Kidney glomerular epithelial cell (primary cell): ENCODE data around the gene TIMP1.
"Not testable (repeated sequence)": the region's sequence is repeated elsewhere in the genome, so short reads cannot be mapped to it uniquely, and the experiment has no call there.

ENCODE experiments used
- DNase-seq: peaks from one replicate; lab custom pipeline; 2025; lab: John Stamatoyannopoulos, UW

The TIMP1 gene

DNA sequence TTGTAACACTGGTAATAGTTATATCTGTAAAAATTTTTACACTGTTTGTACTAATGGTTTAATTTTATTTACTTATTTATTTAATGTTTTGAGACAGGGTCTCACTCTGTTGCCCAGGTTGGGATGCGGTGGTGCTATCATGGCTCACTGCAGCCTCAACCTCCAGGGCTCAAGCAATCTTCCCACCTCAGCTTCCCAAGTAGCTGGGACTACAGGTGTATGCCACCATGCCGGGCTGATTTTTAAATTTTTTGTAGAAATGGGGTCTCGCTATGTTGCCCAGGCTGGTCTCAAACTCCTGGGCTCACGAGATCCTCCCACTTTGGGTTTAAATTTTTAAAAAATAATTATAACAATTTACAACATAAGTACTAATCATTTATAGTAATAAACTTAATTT, 20.9 kb downstream of the TIMP1 start:
- DNase-seq, result not testable (repeated sequence)

DNA sequence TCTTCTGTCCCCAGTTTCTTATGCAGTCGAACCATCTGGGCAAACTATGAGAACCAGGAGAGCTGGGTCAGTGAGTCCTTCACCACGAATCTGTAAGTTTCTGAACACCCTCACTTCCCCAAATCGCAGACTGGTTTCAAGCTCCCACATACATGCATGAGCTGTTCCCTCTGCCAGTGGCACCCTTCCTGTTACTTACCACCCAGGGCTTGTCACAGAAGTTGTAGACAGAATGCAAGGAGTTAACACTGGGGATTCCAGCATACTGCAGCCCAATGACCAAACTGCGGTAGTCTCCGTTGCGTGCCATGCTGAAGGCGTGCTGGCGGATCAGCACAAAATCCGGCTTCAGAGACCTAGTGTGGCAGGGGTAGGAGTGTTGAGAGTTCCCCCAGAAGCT, 22.8 kb downstream of the TIMP1 start:
- DNase-seq, result no peak

DNA sequence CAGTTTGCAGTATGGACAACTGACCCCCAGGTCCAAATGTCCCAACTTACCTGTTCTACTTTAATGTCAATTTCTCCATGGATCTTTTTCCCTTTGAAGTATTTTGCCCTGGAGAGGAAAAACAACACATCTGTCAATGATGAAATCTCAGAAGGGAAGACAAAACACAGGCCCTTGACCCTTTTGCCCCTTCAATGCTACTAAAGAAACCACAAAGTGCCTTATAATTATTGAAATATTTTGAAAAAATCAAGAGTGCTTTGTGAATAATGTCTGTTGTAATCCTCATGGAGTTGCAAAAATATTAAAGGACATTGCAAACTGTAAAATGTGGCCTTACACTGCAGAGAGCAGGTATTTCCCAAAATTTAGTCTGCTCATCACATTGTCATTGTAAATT, 24.9 kb downstream of the TIMP1 start:
- no peak for DNase-seq

DNA sequence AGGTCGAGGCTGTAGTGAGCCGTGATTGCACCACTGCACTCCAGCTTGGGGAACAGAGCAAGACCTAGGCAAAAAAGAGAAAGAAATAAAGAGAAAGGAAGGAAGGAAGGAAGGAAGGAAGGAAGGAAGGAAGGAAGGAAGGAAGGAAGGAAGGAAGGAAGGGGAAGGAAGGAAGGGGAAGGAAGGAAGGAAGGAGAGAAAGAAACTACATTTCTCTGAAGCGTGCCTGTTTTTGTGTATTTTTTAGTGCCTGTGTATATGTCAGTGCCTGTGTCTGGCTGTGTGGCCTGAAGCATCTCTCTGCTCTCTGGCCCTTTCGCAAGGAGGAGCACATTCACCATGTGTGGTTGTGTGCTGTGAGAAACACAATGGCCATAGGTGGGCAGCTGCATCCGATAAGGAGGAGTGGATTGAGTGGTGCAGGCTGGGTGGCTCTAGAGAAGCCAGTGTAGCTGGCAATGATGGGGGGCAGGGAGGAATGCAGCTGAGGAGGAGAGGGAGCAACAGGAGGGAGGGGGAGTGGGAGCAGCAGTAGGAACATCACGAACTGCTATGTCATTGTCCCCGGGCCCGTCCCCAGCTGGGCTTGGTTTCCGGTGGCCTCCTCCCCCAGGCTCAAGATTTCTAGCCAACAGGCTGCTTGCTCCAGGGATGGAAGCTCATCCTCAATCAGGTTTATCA, 26.0 kb downstream of the TIMP1 start:
- DNase-seq, result no peak

DNA sequence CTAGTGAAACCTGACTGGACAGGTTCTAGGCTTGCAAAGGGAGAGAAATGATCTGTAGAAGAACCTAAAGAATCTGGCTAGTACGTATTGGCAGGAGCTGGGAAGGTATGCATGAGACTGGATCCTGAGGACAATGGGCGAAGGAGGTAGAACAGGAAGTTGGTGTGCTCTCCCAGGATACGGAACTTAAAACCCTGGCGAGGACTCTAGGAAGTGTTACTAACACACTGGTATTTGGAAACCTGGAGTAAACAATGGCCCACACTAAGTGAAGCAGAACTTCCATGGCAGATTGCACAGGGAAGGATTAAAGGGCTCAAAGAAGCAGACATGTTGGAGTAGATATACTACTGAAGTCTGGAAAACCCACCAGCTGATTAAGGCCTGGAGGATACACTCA, 28.3 kb downstream of the TIMP1 start:
- DNase-seq, result no peak

DNA sequence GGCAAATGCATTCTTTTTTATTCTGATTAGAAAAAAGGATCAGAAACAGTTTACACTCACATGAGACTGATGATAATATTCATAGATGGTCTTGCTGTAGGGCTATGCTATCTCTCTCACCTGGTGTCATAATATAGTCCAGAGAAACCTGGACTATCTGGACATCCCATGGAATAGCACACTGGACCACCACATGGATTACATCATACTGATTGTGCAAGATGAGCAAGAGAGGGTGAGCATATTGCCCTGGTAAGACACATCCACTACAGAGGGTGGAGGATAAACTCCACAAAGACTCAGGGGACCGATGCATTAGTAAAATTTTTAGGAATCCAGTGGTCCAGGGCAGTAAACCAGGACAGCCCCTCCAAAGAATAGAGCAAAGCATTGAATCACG, 29.3 kb downstream of the TIMP1 start:
- DNase-seq, result no peak

DNA sequence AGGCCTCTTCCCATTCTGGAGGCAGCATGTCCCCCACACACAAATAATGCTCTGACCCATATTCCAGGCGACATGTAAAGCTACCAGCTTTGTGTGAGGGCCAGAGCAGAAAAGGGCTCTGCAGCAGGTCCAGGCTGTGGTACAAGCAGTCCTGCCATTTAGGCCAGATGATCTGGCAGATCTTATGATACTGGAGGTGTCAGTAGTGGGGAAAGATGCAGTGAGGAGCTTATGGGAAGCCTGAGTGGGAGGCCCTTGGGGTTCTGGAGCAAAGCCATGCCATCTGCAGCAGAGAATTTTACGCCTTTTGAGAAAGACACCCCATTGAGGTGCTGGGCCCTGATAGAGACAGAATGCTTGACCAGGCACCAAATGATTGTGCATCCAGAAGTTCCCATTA, 29.7 kb downstream of the TIMP1 start:
- no peak for DNase-seq

DNA sequence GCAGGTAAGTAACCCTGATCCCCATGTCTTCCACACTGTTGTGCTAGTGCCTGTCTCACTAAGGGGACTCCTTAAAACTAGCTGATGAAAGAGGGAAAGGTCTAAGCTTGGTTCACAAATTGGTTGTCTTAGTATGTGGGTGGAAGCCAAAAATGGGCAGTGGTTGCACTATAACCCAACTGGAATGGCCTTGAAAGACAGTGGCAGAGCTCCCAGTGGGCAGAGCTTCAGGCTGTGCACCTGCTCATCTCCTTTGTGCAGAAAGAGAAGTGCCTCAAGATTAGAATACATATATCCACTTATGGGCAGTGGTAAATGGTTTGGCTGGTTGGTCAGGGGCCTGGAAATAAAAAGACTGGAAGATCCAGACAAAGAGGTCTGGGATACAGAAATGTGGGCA, 30.2 kb downstream of the TIMP1 start:
- DNase-seq, result no peak

DNA sequence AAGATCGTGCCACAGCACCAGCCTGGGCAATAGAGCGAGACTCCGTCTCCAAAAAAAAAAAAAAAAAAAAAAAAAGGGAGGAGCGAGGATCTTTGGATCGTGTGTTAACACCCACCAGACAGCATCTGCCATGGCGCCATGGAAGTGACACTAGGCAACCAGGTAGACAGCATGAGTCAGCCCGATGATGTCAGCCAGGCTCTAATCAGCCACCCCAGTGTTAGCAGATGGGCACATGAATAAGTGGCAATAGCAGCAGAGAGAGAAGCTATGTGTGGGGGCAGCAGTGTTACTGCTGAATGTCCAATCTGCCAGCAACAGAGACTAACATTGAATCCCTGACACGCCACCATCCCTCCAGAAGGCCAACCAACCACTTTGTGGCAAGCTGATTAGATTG, 30.8 kb downstream of the TIMP1 start:
- DNase-seq, result no peak

DNA sequence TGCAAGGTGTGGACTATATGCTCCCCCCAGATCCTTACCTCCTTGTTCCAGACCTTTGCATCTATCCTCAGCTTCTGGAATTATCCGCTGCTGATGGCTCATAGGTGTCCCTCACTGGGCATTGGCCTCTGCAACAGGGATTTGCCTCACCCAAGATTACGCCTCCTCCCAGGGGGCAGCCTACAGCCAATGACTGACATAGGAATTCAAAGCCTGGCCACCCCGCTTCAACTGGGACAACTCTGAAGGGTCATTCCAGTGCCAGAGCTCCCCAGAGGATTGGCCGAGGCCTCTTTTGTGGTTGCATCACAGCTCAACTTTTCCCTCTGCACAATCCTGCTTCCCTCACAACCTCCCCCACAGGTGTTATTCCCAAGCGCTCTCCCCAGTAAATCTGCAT, 32.4 kb downstream of the TIMP1 start:
- no peak for DNase-seq

DNA sequence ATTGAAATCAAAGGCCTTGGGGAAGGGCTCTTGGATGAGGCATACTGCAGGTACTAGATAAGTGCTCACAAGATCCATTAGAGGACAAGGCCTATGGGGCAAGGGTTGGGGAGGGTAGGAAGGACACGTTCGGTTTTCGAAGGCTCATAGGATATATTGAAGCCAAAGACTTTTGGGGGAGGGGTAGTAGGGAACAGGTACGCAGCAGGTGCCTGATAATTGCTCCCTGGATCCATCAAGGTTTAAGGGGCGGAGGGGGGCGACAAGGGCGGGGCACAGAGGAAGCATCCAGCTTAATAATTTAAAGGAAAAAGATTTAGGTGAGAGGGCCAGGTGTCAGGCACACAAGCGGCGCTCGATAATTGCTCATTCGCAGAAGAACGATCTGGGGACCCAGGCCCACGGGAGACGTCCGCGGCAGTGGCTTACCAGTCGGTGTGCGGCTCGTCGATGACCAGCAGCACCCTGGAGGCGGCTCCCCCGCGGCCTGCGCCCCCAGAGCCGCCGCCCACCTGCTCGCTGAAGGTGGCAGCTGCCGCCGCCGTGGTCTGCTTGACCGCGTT, 36.8 kb downstream of the TIMP1 start:
- DNase-seq, result no peak

DNA sequence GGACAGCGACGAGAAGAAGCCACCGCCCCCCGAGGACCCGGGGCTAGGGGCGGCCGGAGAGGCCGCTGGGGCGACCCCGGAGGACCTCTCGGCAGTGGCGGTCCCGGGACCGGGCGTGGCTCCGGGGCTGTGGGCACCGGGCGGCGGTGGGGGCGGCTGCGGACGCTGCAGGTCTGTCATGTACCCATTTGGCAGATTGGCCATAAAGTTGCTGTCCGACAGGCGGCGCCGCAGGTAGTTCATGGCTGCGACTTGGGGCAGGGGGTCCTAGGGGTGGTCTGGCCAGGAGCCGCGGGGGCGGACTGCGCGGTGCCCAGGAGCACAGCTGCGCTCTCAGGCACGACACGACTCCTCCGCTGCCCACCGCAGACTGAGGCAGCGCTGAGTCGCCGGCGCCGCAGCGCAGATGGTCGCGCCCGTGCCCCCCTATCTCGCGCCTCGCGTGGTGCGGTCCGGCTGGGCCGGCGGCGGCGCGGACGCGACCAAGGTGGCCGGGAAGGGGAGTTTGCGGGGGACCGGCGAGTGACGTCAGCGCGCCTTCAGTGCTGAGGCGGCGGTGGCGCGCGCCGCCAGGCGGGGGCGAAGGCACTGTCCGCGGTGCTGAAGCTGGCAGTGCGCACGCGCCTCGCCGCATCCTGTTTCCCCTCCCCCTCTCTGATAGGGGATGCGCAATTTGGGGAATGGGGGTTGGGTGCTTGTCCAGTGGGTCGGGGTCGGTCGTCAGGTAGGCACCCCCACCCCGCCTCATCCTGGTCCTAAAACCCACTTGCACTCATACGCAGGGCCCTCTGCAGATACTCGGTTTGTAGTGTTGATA, 37.5 kb downstream of the TIMP1 start, which contains the start of gene SYN1:
TSS of gene SYN1 (minus strand) at position 372 of the 817 bp plus-strand sequence. CDS start at position 243, 129 bp downstream.
- peak; percentile 37 for DNase-seq

DNA sequence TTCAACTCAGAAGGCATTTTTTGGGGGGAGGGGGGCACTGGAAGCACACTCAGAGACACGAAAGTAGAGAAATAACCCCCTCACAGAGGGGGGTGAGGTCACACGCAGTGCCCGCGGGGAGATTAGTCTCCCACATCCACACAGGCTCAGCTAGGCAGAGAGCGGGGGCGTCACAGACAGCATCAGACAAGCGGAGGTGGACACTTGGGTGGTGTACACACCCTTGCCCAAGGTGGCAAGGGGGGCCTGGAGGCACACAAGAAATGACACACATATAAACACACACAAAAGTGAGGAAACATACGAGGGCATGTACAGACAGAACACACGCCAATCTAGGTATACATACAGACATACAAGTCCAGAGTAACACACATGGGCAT, 38.1 kb downstream of the TIMP1 start:
- DNase-seq, result no peak

DNA sequence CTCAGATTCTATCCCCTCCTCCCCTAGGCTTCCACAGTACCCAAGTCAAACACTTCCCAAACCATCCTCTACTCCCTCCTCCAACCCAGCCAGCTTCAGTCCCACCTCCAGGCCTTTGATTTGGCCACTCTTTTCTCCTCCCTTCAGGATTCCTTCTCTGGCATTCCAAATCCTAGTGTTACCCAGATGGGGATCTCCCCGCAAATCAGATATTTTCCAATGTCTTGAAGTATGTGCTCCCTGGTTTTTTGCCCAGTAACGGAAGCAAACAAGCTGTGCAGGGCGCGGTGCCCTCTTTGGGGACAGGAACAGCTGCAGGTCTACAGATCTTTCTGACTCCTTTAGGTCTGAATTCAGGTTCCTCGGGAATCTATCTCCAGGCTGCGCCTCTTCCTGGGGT, 39.6 kb downstream of the TIMP1 start:
- DNase-seq, result no peak

DNA sequence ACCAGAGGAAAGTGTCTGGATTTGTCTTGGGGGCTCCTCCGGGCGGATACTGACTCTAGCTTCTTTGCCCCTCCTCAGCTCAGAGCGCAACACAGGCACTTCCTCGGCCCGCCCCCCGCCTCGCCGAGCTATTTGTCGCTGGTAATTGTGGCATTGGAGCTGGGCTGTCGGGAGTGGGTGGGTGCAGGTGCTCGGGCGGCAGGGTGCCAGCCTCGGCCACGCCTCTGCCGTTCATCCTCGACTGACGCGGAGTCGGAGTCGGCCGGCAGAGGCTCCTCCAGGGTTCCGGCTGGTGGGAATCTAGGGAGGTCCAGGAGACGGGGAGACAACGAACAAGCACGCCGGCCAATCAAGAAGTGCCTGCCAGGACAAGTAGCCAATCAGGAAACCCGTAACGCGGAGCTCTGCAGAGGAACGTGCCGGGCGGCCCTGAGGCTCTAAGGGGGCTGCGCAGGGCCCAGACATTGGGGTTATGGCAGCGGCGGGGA, 41.3 kb downstream of the TIMP1 start:
- peak; percentile 22 for DNase-seq

DNA sequence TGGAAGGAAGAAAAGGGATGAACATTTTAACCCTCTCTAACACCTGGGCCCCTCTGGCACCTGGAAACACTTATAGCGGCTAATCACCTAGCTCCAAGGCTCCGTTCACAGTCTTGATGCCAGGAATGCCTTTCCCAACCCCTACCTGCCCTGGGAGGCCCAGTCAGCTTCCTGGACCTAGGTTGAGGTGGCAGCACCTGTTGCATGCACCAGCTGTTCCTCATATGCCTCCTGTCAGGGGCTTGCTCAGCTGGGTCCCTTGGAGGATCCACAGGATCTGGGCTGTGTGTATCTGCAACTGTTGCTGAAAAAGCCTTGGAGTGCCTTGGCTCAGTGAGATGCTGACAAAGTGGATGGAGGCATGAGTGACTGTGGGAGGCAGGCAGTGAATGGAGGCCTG, 43.1 kb downstream of the TIMP1 start:
- no peak for DNase-seq

DNA sequence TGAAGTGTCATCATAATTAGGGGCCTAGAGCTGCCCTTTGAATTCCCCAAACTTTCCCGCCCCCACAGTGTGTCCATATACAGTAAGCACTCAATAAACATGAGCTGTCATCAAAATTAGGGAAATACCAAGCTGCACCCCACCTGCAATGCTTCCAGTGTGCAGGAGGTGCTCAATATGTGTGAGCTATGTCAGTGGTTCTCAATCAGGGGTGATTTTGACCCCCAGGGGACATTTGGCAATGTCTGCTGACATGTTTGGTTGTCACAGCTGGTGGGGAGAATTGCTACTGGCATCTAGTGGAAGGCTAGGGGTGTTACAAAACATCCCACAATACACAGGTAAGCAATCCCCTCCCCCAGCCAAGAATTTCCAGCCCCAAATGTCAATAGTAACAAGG, 46.7 kb downstream of the TIMP1 start:
- DNase-seq, result no peak

DNA sequence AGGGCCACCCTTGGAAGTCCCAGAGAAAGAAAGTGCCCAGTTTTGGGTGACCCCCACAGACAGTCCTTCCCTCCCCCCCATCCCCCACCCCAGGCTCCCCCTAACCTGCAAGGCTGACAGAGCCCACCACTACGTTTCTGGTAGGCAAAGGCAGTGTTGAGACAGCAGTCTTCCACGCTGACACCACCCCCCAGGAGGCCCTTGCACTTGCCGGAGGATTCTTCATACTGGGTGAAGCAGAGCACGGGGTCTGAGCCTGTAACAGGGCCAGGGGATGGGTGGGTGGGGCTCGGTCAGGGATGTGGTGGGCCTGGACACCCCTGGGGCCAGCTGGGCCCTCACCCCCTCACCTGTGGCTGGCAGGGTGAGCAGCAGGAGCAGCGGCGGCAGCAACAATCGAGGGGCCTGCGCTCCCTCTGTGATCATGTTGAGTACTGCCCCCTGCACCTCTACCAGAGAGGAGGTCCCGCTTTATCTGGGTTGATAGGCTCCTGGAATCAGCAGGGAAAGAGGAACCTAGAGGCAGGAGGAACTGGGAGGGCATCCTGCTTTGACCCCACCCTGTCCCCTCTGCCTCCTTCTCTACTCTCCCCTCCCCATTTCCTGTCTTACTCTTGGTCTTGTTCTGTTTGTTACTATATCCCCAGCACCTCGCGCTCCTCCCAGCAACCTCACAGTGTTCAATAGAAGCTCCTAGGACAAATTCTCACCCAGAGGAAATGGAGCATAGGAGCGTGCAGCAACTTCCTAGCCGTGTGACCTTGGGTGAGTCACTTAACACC, 47.4 kb downstream of the TIMP1 start, which contains the start of gene CFP:
TSS of gene CFP (minus strand) at position 512 of the 782 bp plus-strand sequence. CDS start at position 426, 86 bp downstream.
- no peak for DNase-seq

DNA sequence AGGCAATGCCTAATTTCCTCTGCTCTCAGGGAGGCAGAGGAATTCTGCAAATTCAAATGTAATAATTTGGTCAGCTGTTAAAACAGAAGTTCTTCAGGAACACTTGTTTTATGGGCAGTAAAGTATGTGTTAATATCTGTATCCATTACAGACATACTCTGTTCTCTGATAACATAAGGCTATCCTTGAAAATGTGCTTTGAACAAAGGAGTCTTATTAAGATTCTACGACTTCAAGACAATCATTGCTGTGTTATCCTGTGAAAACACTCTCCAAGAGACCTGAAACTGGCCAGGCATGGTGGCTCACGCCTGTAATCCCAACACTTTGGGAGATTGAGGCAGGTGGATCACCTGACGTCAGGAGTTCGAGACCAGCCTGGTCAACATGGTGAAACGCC, 49.4 kb downstream of the TIMP1 start:
- no peak for DNase-seq

DNA sequence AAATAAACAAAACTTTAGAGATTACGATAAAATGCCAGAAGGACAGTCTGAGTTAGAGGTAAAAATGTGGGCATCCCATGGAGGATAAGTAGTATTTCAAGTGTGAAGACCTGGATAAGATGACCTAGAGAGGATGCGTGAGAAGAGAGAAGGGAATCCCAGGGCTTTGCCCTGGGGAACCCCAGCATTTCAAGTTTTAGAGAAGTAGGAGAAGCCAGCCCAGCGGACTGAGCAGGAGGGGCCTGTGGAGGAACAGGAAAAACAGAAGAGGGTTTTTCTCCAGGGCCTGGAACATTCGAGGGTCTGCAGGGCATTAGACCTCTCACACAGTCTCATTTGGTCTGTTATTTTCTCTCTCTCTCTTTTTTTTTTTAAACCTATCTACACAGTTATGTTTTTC, 50.4 kb downstream of the TIMP1 start:
- DNase-seq, result no peak

DNA sequence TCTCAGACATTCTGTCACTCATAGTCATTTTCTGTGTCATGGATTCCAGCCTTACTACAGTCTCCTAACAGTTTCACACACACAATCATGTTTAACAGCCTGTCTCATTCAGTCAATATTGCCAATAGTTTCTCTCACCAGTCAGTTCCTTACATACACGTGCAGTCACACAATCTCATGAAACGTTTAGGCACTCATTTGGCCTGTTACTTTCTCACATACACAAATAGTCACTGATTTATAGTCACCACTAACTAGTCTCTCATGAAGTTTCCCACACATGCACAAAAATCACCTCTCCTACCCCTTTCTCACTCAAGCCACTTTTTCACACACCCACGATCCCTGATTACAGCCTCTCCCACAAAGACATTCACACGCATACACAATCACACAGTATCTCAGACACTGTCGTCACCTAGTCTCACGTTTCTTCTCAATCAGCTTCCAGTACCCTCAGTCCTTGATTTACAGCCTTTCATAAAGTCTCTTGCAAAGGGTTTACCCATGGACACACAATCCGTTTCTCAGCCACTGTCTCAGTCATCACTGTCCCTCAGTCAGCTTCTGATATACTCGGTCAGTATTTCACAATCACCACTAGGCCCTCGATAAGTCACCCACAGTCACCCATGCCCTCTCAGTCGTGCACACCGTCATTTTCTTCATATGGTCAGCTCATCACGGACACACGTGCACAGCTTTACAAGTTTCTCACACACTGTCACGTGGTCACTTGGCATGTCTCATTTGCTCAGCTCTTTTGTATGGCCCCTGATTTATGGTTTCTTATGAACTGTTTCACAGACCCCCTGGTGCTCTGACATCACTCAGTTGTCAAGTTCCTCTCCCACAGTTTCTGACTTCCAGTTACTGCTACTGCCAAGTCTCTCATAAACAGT, 51.7 kb downstream of the TIMP1 start:
- DNase-seq, result no peak
